Measurements from ENCODE around the gene RAB10. TPM values are rescaled to one million over a fixed set of nuclear protein-coding genes. Genes with fewer than 3 reads are reported as not detected.

The RAB10 gene
- total and polyA plus RNA-seq, 9 of the 15 experiments (the other 6 are each of a cell fraction or from before 2014, with no cell fraction given): 25.1 to 214 (median 157) TPM

GRCh38 chr2:26035090-26035743, 1.3 kb downstream of the RAB10 start:
- POLR2A ChIA-PET: interaction anchor here (0.7 to 4.0 kb wide), 14 partner anchors 11 to 468 kb away, joined by 3 to 40 read pairs (median 4); partner anchors contain the start of gene KIF3C

More at GRCh38 chr2:26035090-26035743, 1.3 kb downstream of the RAB10 start:
- Histone ChIP-seq H3K79me2 (ENCODE audit: control insufficient read depth, insufficient read depth, low read length) (peaks cover 75% of the 10 kb centered on the region), H3K36me3 (ENCODE audit: control insufficient read depth, insufficient read depth, low read length) (peaks cover 34% of the 10 kb centered on the region), H3K4me3 (peak overlapping the region; percentile 85), H4K20me1 (replicated peaks; ENCODE audit: control insufficient read depth, insufficient read depth, low read length) (peaks cover 34% of the 10 kb centered on the region), H3K9me1 (ENCODE audit: control insufficient read depth, insufficient read depth, low read length) (no peaks in the 10 kb centered on the region), H3K4me2 (ENCODE audit: insufficient read depth, low read length) (peak overlapping the region; percentile 98), H3K9ac (ENCODE audit: insufficient read depth in 1 of 2, low read depth in 2 of 2, low read length in 2 of 2) (peak overlapping the region; percentile 92 to 98), H3K4me1 (replicated peaks in 1 of 2; ENCODE audit: control insufficient read depth in 2 of 2, insufficient read depth in 2 of 2, low read length in 2 of 2) (peaks cover 13 to 26% of the 10 kb centered on the region in 2 experiments; a peak in 4 of 5 replicates), H3K9me3 (replicated peaks; ENCODE audit: control insufficient read depth, insufficient read depth, low read depth, low read length) (no peaks in the 10 kb centered on the region), H2AFZ (ENCODE audit: low read depth, low read length) (no peak overlapping the region), H3K27ac (ENCODE audit: extremely low read depth, low read depth, low read length) (peak overlapping the region; percentile 97), H3K27me3 (ENCODE audit: control insufficient read depth in 2 of 2, insufficient read depth in 2 of 2, low read length in 2 of 2) (no peaks in the 10 kb centered on the region; a peak in 1 of 5 replicates)
- peak; percentile 51 for FAIRE-seq
- WGBS (ENCODE audit: insufficient coverage, low coverage, missing lambda C conversion rate): 1% methylated on average over 12 of the region's 12 CpGs
- CTCF ChIA-PET (ENCODE audit: low intra/inter-chr PET ratio): no interaction called here
- intact Hi-C loops (cut with micrococcal nuclease) (loop anchor here (2.0 kb wide), 1 partner anchor 34 kb away; no protein-coding TSS in a partner anchor), in situ Hi-C loops (cut with MboI) (no loop called here)
- BruUV-seq (replicated peaks): no TSS peak
- DNase-seq (ENCODE audit: extremely low read depth in 1 of 4, low spot score in 3 of 4): peak in 1 of 4 experiments; percentile 54
- TF ChIP-seq SIN3A (IDR thresholded peaks at IDR 0.05; ENCODE audit: borderline replicate concordance in 2 of 2, control insufficient read depth in 1 of 2, low read depth in 2 of 2, low read length in 2 of 2) (peak in 1 of 2 experiments; percentile 66; a peak in 2 of 4 replicates), CC2D1A (IDR thresholded peaks at IDR 0.05) (no peak), NEUROD1 (IDR thresholded peaks at IDR 0.05; ENCODE audit: borderline replicate concordance, low read depth, low read length, partially characterized antibody) (no peak), ZNF384 (IDR thresholded peaks at IDR 0.05; ENCODE audit: low read depth, low read length) (no peak), CSDE1 (IDR thresholded peaks at IDR 0.05) (peak in 1 of 2 experiments; percentile 23; a peak in 1 of 4 replicates), ZNF436 (CRISPR knock-in tag; IDR thresholded peaks at IDR 0.05) (no peak), NONO (IDR thresholded peaks at IDR 0.05; ENCODE audit: low read depth in 2 of 2, low read length in 1 of 2) (no peak), SMARCA5 (IDR thresholded peaks at IDR 0.05) (no peak)
- no peak for ATAC-seq
